Hematopoietic multipotent progenitor cell treated with erythropoietin and hydrocortisone succinate and interleukin-3 and kit ligand, for 8 days (in vitro differentiated cells): Measurements from ENCODE around the gene TBX22.
"Not testable (repeated sequence)": the region's sequence is repeated elsewhere in the genome, so short reads cannot be mapped to it uniquely, and the experiment has no call there.

Experiments
- DNase-seq: peaks from one replicate; pipeline ENCODE4 v3.0.0-alpha.2; 2015

TBX22 gene

GRCh38 chrX:80014141-80014940 lies at the start of gene TBX22:
TBX22 (plus strand) TSS chrX:80014753; CDS start chrX:80022270, 7,517 bp downstream.
- DNase-seq: no peak

- DNase-seq: no peak
Measured at GRCh38 chrX:79975605-79976004, 38.9 kb upstream of the TBX22 start.

- no peak for DNase-seq
Measured at GRCh38 chrX:80004458-80004857, 10.1 kb upstream of the TBX22 start.

- no peak for DNase-seq
Measured at GRCh38 chrX:80011522-80011921, 3.0 kb upstream of the TBX22 start.

GRCh38 chrX:80016182-80016581 lies 1.6 kb downstream of the TBX22 start:
- no peak for DNase-seq

GRCh38 chrX:80021621-80022020 lies 7.1 kb downstream of the TBX22 start:
- no peak for DNase-seq

- DNase-seq: no peak
Measured at GRCh38 chrX:80022363-80023031, 7.9 kb downstream of the TBX22 start.

GRCh38 chrX:80026116-80026515 lies 11.6 kb downstream of the TBX22 start:
- DNase-seq: no peak

GRCh38 chrX:80066156-80066555 lies 51.6 kb downstream of the TBX22 start:
- not testable (repeated sequence) for DNase-seq

- DNase-seq: not testable (repeated sequence)
Measured at GRCh38 chrX:80075625-80076024, 61.1 kb downstream of the TBX22 start.
